Measurements from ENCODE around the gene SPATA24. TPM values are rescaled to one million over a fixed set of nuclear protein-coding genes. Genes with fewer than 3 reads are reported as not detected.

SPATA24 gene
- total and polyA plus RNA-seq, 4 donors, result 1.8 to 2.7 (median 2.5) TPM

DNA sequence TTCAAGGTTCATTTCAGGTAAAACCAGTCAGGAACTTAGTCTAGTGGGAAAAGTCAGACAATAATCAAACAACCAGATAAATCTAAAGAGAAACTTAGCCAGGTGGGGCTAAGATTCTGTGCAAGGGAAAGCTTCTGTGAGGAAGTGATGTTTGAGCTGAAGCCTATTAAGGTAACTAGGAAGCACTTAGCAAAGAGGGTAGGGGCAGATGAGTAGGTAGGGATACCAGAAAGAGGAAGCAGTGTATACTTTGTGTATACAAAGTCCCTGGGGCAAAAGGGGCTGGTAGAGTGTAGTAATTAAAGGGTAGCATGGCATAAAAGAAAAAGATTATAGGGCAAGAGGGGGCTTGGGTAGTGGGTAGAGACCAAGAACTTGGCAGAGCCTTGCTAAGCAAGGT, 3.6 kb upstream of the SPATA24 start:
- Histone ChIP-seq H3K9me3 (ENCODE audit: control insufficient read depth in 4 of 4, low read length in 3 of 4) (no peaks in the 10 kb centered on the region), H3K27me3 (ENCODE audit: control insufficient read depth in 4 of 4, insufficient read depth in 4 of 4, low read length in 3 of 4) (no peaks in the 10 kb centered on the region), H3K4me1 (ENCODE audit: control insufficient read depth in 4 of 4, insufficient read depth in 4 of 4, low read length in 3 of 4) (peaks cover 0 to 11% (median 8%) of the 10 kb centered on the region in 4 donors), H3K4me3 (ENCODE audit: low read depth in 1 of 3, low read length in 3 of 3) (no peak overlapping the region), H3K27ac (ENCODE audit: low read depth in 1 of 2, low read length in 2 of 2) (no peak overlapping the region), H3K36me3 (ENCODE audit: control insufficient read depth in 4 of 4, insufficient read depth in 3 of 4, low read depth in 1 of 4, low read length in 3 of 4) (no peaks in the 10 kb centered on the region), H3K9ac (ENCODE audit: low read depth in 1 of 2, low read length in 2 of 2) (no peak overlapping the region)
- no peak for DNase-seq (ENCODE audit: low spot score)
- TF ChIP-seq JUND (IDR thresholded peaks at IDR 0.05) (no peak), HNF4A (conservative IDR thresholded peaks at IDR 0.05) (no peak), HNF4G (IDR thresholded peaks at IDR 0.05) (no peak), RAD21 (IDR thresholded peaks at IDR 0.05) (no peak), FOXA2 (IDR thresholded peaks at IDR 0.05) (no peak), YY1 (IDR thresholded peaks at IDR 0.05) (no peak)
- TF ChIP-seq, protein P1, sequence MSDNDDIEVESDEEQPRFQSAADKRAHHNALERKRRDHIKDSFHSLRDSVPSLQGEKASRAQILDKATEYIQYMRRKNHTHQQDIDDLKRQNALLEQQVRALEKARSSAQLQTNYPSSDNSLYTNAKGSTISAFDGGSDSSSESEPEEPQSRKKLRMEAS (IDR thresholded peaks at IDR 0.05), result no peak

DNA sequence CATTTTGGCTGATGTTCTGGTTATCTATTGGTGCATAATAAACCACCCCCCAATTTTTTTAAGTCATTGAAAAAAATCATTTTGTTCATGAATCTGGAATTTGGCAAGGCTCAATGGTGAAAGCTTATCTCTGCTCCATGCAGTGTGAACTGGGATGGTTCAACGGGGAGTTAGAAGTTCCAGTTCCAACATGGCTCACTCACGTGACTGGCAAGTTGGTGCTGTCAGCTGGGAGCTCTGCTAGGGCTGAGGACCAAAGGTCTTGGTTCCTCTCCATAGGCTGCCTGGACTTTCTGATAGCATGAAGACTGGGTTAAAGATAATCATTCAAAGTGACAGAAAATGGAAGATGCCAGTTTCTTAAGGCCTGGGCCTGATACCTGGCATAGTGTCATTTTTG, 3.1 kb upstream of the SPATA24 start:
- Histone ChIP-seq H3K4me3 (ENCODE audit: low read depth in 1 of 3, low read length in 3 of 3) (no peak overlapping the region), H3K9me3 (ENCODE audit: control insufficient read depth in 4 of 4, low read length in 3 of 4) (no peaks in the 10 kb centered on the region), H3K27ac (ENCODE audit: low read depth in 1 of 2, low read length in 2 of 2) (no peak overlapping the region), H3K36me3 (ENCODE audit: control insufficient read depth in 4 of 4, insufficient read depth in 3 of 4, low read depth in 1 of 4, low read length in 3 of 4) (no peaks in the 10 kb centered on the region), H3K27me3 (ENCODE audit: control insufficient read depth in 4 of 4, insufficient read depth in 4 of 4, low read length in 3 of 4) (no peaks in the 10 kb centered on the region), H3K9ac (ENCODE audit: low read depth in 1 of 2, low read length in 2 of 2) (no peak overlapping the region), H3K4me1 (ENCODE audit: control insufficient read depth in 4 of 4, insufficient read depth in 4 of 4, low read length in 3 of 4) (peaks cover 0 to 11% (median 8%) of the 10 kb centered on the region in 4 donors)
- 75% methylated on average over 2 of the region's 2 CpGs for WGBS
- DNase-seq (ENCODE audit: low spot score), result no peak
- TF ChIP-seq RAD21 (IDR thresholded peaks at IDR 0.05) (no peak), TAF1 (conservative IDR thresholded peaks at IDR 0.05) (no peak), FOXA1 (IDR thresholded peaks at IDR 0.05) (no peak), SP1 (IDR thresholded peaks at IDR 0.05) (no peak), GABPA (IDR thresholded peaks at IDR 0.05 in 1 of 2, conservative IDR thresholded peaks at IDR 0.05 in 1 of 2) (no peak), YY1 (IDR thresholded peaks at IDR 0.05) (no peak)
- TF ChIP-seq, protein P2, sequence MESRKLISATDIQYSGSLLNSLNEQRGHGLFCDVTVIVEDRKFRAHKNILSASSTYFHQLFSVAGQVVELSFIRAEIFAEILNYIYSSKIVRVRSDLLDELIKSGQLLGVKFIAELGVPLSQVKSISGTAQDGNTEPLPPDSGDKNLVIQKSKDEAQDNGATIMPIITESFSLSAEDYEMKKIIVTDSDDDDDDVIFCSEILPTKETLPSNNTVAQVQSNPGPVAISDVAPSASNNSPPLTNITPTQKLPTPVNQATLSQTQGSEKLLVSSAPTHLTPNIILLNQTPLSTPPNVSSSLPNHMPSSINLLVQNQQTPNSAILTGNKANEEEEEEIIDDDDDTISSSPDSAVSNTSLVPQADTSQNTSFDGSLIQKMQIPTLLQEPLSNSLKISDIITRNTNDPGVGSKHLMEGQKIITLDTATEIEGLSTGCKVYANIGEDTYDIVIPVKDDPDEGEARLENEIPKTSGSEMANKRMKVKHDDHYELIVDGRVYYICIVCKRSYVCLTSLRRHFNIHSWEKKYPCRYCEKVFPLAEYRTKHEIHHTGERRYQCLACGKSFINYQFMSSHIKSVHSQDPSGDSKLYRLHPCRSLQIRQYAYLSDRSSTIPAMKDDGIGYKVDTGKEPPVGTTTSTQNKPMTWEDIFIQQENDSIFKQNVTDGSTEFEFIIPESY (IDR thresholded peaks at IDR 0.05), result no peak
- TF ChIP-seq, protein P3, sequence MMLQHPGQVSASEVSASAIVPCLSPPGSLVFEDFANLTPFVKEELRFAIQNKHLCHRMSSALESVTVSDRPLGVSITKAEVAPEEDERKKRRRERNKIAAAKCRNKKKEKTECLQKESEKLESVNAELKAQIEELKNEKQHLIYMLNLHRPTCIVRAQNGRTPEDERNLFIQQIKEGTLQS (IDR thresholded peaks at IDR 0.05), result no peak

DNA sequence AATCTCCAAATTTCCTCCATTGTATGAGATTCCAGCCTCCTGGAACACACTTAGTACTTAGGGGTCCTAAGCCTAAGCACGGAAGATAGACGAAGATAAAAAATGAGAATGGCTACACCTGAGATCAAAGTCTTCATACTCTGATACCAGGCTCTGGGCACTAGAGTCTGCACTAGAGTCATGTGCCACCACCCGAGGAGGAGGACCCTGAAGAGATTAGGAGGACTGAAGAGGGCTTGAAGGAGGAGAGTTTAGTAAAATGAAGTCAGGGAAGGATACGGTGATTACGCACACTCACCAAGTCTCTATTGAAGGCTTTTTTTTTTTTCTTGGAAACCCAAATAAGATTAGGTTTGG, 573 bp upstream of the SPATA24 start:
- no peak for TF ChIP-seq HNF4G (IDR thresholded peaks at IDR 0.05)
- no peak for TF ChIP-seq NR2F2 (IDR thresholded peaks at IDR 0.05)
- TF ChIP-seq, protein P3 (IDR thresholded peaks at IDR 0.05), result no peak
- no peak for TF ChIP-seq TAF1 (conservative IDR thresholded peaks at IDR 0.05)
- TF ChIP-seq, protein P2 (IDR thresholded peaks at IDR 0.05), result no peak
- TF ChIP-seq JUND (IDR thresholded peaks at IDR 0.05), result no peak
- no peak for TF ChIP-seq HNF4A (conservative IDR thresholded peaks at IDR 0.05)
- TF ChIP-seq YY1 (IDR thresholded peaks at IDR 0.05), result no peak
- TF ChIP-seq, protein P4, sequence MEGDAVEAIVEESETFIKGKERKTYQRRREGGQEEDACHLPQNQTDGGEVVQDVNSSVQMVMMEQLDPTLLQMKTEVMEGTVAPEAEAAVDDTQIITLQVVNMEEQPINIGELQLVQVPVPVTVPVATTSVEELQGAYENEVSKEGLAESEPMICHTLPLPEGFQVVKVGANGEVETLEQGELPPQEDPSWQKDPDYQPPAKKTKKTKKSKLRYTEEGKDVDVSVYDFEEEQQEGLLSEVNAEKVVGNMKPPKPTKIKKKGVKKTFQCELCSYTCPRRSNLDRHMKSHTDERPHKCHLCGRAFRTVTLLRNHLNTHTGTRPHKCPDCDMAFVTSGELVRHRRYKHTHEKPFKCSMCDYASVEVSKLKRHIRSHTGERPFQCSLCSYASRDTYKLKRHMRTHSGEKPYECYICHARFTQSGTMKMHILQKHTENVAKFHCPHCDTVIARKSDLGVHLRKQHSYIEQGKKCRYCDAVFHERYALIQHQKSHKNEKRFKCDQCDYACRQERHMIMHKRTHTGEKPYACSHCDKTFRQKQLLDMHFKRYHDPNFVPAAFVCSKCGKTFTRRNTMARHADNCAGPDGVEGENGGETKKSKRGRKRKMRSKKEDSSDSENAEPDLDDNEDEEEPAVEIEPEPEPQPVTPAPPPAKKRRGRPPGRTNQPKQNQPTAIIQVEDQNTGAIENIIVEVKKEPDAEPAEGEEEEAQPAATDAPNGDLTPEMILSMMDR (IDR thresholded peaks at IDR 0.05; ENCODE audit: low read depth, low read length, missing input control), result no peak
- TF ChIP-seq SP1 (IDR thresholded peaks at IDR 0.05), result no peak
- TF ChIP-seq, protein P1 (IDR thresholded peaks at IDR 0.05), result no peak
- DNase-seq (ENCODE audit: low spot score), result no peak
- Histone ChIP-seq H3K4me1 (ENCODE audit: control insufficient read depth in 4 of 4, insufficient read depth in 4 of 4, low read length in 3 of 4) (peaks cover 0 to 11% (median 8%) of the 10 kb centered on the region in 4 donors), H3K4me3 (ENCODE audit: low read depth in 1 of 3, low read length in 3 of 3) (peak overlapping the region; percentile 38 to 47 (median 40)), H3K27me3 (ENCODE audit: control insufficient read depth in 4 of 4, insufficient read depth in 4 of 4, low read length in 3 of 4) (no peaks in the 10 kb centered on the region), H3K27ac (ENCODE audit: low read depth in 1 of 2, low read length in 2 of 2) (peak overlapping the region; percentile 92 to 95), H3K36me3 (ENCODE audit: control insufficient read depth in 4 of 4, insufficient read depth in 3 of 4, low read depth in 1 of 4, low read length in 3 of 4) (no peaks in the 10 kb centered on the region), H3K9ac (ENCODE audit: low read depth in 1 of 2, low read length in 2 of 2) (peak overlapping the region; percentile 45 to 51), H3K9me3 (ENCODE audit: control insufficient read depth in 4 of 4, low read length in 3 of 4) (no peaks in the 10 kb centered on the region)
- 69% methylated on average over 5 of the region's 5 CpGs for WGBS
